Measurements from ENCODE around the gene LOXHD1. TPM values are rescaled to one million over a fixed set of nuclear protein-coding genes. Genes with fewer than 3 reads are reported as not detected.

LOXHD1 gene
- total RNA-seq, 4 donors from 2014 or later, result 0.16 TPM; not detected in 3

GRCh38 chr18:46555724-46556123 is 101.3 kb downstream of the LOXHD1 start:
- TF ChIP-seq POLR2A (IDR thresholded peaks at IDR 0.05) (no peak), CTCF (IDR thresholded peaks at IDR 0.05) (peak in 1 of 5 experiments; percentile 8)
- intact Hi-C loops (cut with DNase I; ENCODE audit: low total_unique reads), result no loop called here
- Histone ChIP-seq H3K27me3 (no peaks in the 10 kb centered on the region), H3K36me3 (no peaks in the 10 kb centered on the region), H3K4me1 (no peaks in the 10 kb centered on the region), H3K9me3 (no peaks in the 10 kb centered on the region), H3K27ac (no peak overlapping the region), H3K4me3 (no peak overlapping the region)
- WGBS, 2 donors (ENCODE audit: low coverage in 1 of 2), result 55% methylated on average over 4 of the region's 4 CpGs; no CpG with 5 or more reads in 1 of the 2 donors
- in situ Hi-C loops (cut with MboI; ENCODE audit: low pct_ligation_motif_present in 1 of 4, low pct_unique_long_range_greater_than_20kb in 1 of 4, low sequenced_read_pairs in 3 of 4), result loop anchor here in 1 of 4 donors (25.0 kb wide), 1 partner anchor 107 kb away; the partner anchor contains the start of gene LOXHD1
- DNase-seq, result no peak

- H3K27ac ChIP-seq, result no peak overlapping the region
- DNase-seq, result no peak
- intact Hi-C loops (cut with DNase I; ENCODE audit: low total_unique reads) (no loop called here), in situ Hi-C loops (cut with MboI; ENCODE audit: low pct_ligation_motif_present in 1 of 4, low pct_unique_long_range_greater_than_20kb in 1 of 4, low sequenced_read_pairs in 3 of 4) (loop anchor here in 1 of 4 donors (25.0 kb wide), 1 partner anchor 107 kb away; the partner anchor contains the start of gene LOXHD1)
- TF ChIP-seq POLR2AphosphoS5 (IDR thresholded peaks at IDR 0.05) (no peak), EP300 (IDR thresholded peaks at IDR 0.05; ENCODE audit: low read depth) (no peak), POLR2A (IDR thresholded peaks at IDR 0.05) (no peak)
- H3K9me3 ChIP-seq, result no peaks in the 10 kb centered on the region
- H3K4me1 ChIP-seq, result no peaks in the 10 kb centered on the region
- no peaks in the 10 kb centered on the region for H3K36me3 ChIP-seq
- H3K27me3 ChIP-seq, result no peaks in the 10 kb centered on the region
- 51% methylated on average over 2 of the region's 2 CpGs; no CpG with 5 or more reads in 1 of the 2 donors for WGBS, 2 donors (ENCODE audit: low coverage in 1 of 2)
- H3K4me3 ChIP-seq, result no peak overlapping the region
Observed at GRCh38 chr18:46555213-46555612, 101.8 kb downstream of the LOXHD1 start.

GRCh38 chr18:46554406-46555080 is 102.5 kb downstream of the LOXHD1 start:
- WGBS, 2 donors (ENCODE audit: low coverage in 1 of 2), result 83 to 89% methylated on average over 2 of the region's 2 CpGs
- in situ Hi-C loops (cut with MboI; ENCODE audit: low pct_ligation_motif_present in 1 of 4, low pct_unique_long_range_greater_than_20kb in 1 of 4, low sequenced_read_pairs in 3 of 4), result loop anchor here in 1 of 4 donors (25.0 kb wide), 1 partner anchor 108 kb away; the partner anchor contains the start of gene LOXHD1

GRCh38 chr18:46550609-46551008 is 106.4 kb downstream of the LOXHD1 start:
- TF ChIP-seq POLR2AphosphoS5 (IDR thresholded peaks at IDR 0.05) (no peak), POLR2A (IDR thresholded peaks at IDR 0.05) (no peak), CTCF (IDR thresholded peaks at IDR 0.05) (no peak), EP300 (IDR thresholded peaks at IDR 0.05; ENCODE audit: low read depth) (no peak)
- no peak for DNase-seq
- no peak overlapping the region for H3K4me3 ChIP-seq
- no peaks in the 10 kb centered on the region for H3K27me3 ChIP-seq
- intact Hi-C loops (cut with DNase I; ENCODE audit: low total_unique reads) (no loop called here), in situ Hi-C loops (cut with MboI; ENCODE audit: low pct_ligation_motif_present in 1 of 4, low pct_unique_long_range_greater_than_20kb in 1 of 4, low sequenced_read_pairs in 3 of 4) (loop anchor here in 1 of 4 donors (25.0 kb wide), 1 partner anchor 112 kb away; the partner anchor contains the start of gene LOXHD1)
- 60 to 83% methylated on average over 1 to 2 of the region's 2 CpGs for WGBS, 2 donors (ENCODE audit: low coverage in 1 of 2)
- no peaks in the 10 kb centered on the region for H3K9me3 ChIP-seq
- H3K27ac ChIP-seq, result no peak overlapping the region
- no peaks in the 10 kb centered on the region for H3K4me1 ChIP-seq
- H3K36me3 ChIP-seq, result no peaks in the 10 kb centered on the region

More at GRCh38 chr18:46554406-46555080, 102.5 kb downstream of the LOXHD1 start:
- TF ChIP-seq EP300 (IDR thresholded peaks at IDR 0.05; ENCODE audit: low read depth), result no peak
- TF ChIP-seq POLR2A (IDR thresholded peaks at IDR 0.05), result no peak
- no peak for TF ChIP-seq CTCF (IDR thresholded peaks at IDR 0.05)
- TF ChIP-seq POLR2AphosphoS5 (IDR thresholded peaks at IDR 0.05), result no peak
- no peak for DNase-seq
- Histone ChIP-seq H3K4me1 (no peaks in the 10 kb centered on the region), H3K27me3 (no peaks in the 10 kb centered on the region), H3K27ac (no peak overlapping the region), H3K4me3 (no peak overlapping the region), H3K36me3 (no peaks in the 10 kb centered on the region), H3K9me3 (no peaks in the 10 kb centered on the region)
- intact Hi-C loops (cut with DNase I; ENCODE audit: low total_unique reads), result no loop called here
